ENCODE data around the gene NOP56. TPM values are rescaled to one million over a fixed set of nuclear protein-coding genes. Genes with fewer than 3 reads are reported as not detected.

Gene NOP56
- total RNA-seq, 1 experiment from 2014 or later: 582 TPM

- no peaks in the 10 kb centered on the region for H3K79me2 ChIP-seq (ENCODE audit: insufficient read depth, low read length)
- no peak overlapping the region for H3K9ac ChIP-seq (ENCODE audit: low read length)
- TF ChIP-seq FOSL1 (IDR thresholded peaks at IDR 0.05; ENCODE audit: low read depth): no peak
- no peak for TF ChIP-seq CBX3 (IDR thresholded peaks at IDR 0.05; ENCODE audit: low read depth)
- TF ChIP-seq ZFX (IDR thresholded peaks at IDR 0.05): no peak
- no peak for TF ChIP-seq ELF1 (IDR thresholded peaks at IDR 0.05; ENCODE audit: borderline replicate concordance, low read depth)
- TF ChIP-seq, protein P1, sequence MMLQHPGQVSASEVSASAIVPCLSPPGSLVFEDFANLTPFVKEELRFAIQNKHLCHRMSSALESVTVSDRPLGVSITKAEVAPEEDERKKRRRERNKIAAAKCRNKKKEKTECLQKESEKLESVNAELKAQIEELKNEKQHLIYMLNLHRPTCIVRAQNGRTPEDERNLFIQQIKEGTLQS (IDR thresholded peaks at IDR 0.05): no peak
- no peak for TF ChIP-seq SRF (IDR thresholded peaks at IDR 0.05; ENCODE audit: low read depth)
- no peak for TF ChIP-seq YY1 (IDR thresholded peaks at IDR 0.05; ENCODE audit: extremely low read depth, insufficient replicate concordance, low read depth, low read length)
- no peak overlapping the region for H3K27ac ChIP-seq (ENCODE audit: low read depth, low read length)
- no peaks in the 10 kb centered on the region for H3K27me3 ChIP-seq (ENCODE audit: insufficient read depth, low read length)
- H4K20me1 ChIP-seq (ENCODE audit: insufficient read depth): no peaks in the 10 kb centered on the region
- DNase-seq (ENCODE audit: low read depth, low spot score): no peak
- no peak overlapping the region for H3K4me3 ChIP-seq (replicated peaks in 1 of 2; ENCODE audit: low read depth in 1 of 2, low read length in 2 of 2)
- H3K9me2 ChIP-seq (ENCODE audit: insufficient read depth): no peaks in the 10 kb centered on the region
- intact Hi-C loops (cut with micrococcal nuclease): no loop called here
- ChIA-PET CTCF (interaction anchor here (2.0 kb wide), 1 partner anchor 10 kb away, joined by 5 read pairs; no protein-coding TSS in a partner anchor), RAD21 (ENCODE audit: low non-redundant PET in 1 of 2, low total read pairs in 2 of 2, uncharacterized antibody in 2 of 2, unreplicated experiment in 2 of 2) (no interaction called here), POLR2A (no interaction called here)
- ATAC-seq: no peak
- no peak overlapping the region for H2AFZ ChIP-seq (ENCODE audit: low read depth, low read length, poor library complexity, severe bottlenecking)
- no peaks in the 10 kb centered on the region for H3K9me3 ChIP-seq (ENCODE audit: control insufficient read depth in 1 of 2, insufficient read depth in 1 of 2, low read depth in 1 of 2, low read length in 2 of 2)
- H3K4me1 ChIP-seq (ENCODE audit: control insufficient read depth in 1 of 2, insufficient read depth in 2 of 2, low read length in 2 of 2): no peaks in the 10 kb centered on the region
- no peaks in the 10 kb centered on the region for H3K36me3 ChIP-seq (ENCODE audit: control insufficient read depth in 1 of 2, insufficient read depth in 2 of 2, low read length in 2 of 2)
- no peak overlapping the region for H3K4me2 ChIP-seq (ENCODE audit: low read length)
- no TSS peak for BruUV-seq (replicated peaks)
Observed at GRCh38 chr20:2640899-2641298, 11.5 kb upstream of the NOP56 start.

DNA sequence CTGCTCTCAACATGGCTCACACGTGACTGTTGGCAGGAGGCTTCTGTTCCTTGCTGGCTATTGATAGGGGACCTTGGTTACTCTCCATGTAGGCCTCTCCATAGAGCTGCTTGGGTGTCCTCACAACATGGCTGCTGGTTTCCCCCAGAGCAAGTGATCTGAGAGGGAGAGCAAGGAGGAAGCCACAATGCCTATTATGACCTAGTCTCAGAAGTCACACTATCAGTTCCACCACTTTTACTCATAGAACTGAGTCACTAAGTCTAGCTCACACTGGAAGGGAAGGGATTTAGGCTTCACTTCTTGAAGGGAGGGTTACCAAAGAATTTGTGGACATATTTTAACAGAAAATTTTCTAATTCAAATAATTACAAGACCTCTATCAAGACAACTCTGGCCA lies 8.7 kb upstream of the NOP56 start:
- Histone ChIP-seq H2AFZ (ENCODE audit: low read depth, low read length, poor library complexity, severe bottlenecking) (no peak overlapping the region), H3K4me2 (ENCODE audit: low read length) (no peak overlapping the region), H4K20me1 (ENCODE audit: insufficient read depth) (no peaks in the 10 kb centered on the region), H3K9ac (ENCODE audit: low read length) (no peak overlapping the region), H3K9me2 (ENCODE audit: insufficient read depth) (no peaks in the 10 kb centered on the region), H3K27me3 (ENCODE audit: insufficient read depth, low read length) (no peaks in the 10 kb centered on the region), H3K79me2 (ENCODE audit: insufficient read depth, low read length) (no peaks in the 10 kb centered on the region), H3K4me3 (replicated peaks in 1 of 2; ENCODE audit: low read depth in 1 of 2, low read length in 2 of 2) (no peak overlapping the region), H3K9me3 (ENCODE audit: control insufficient read depth in 1 of 2, insufficient read depth in 1 of 2, low read depth in 1 of 2, low read length in 2 of 2) (no peaks in the 10 kb centered on the region), H3K4me1 (ENCODE audit: control insufficient read depth in 1 of 2, insufficient read depth in 2 of 2, low read length in 2 of 2) (no peaks in the 10 kb centered on the region; a peak in 1 of 4 replicates), H3K36me3 (ENCODE audit: control insufficient read depth in 1 of 2, insufficient read depth in 2 of 2, low read length in 2 of 2) (no peaks in the 10 kb centered on the region), H3K27ac (ENCODE audit: low read depth, low read length) (no peak overlapping the region)
- CTCF ChIA-PET: no interaction called here
- no peak for DNase-seq (ENCODE audit: low read depth, low spot score)
- TF ChIP-seq, protein P1 (IDR thresholded peaks at IDR 0.05): no peak
- TF ChIP-seq CBX3 (IDR thresholded peaks at IDR 0.05; ENCODE audit: low read depth): no peak
- no peak for TF ChIP-seq TCF7L2 (IDR thresholded peaks at IDR 0.05; ENCODE audit: borderline replicate concordance, extremely low read depth, insufficient read depth, insufficient read length)
- ATAC-seq: no peak
- intact Hi-C loops (cut with micrococcal nuclease): no loop called here
- RAD21 ChIA-PET (ENCODE audit: low non-redundant PET in 1 of 2, low total read pairs in 2 of 2, uncharacterized antibody in 2 of 2, unreplicated experiment in 2 of 2): no interaction called here
- POLR2A ChIA-PET: interaction anchor here (1.2 kb wide), 1 partner anchor 9 kb away, joined by 5 read pairs; the partner anchor contains the start of gene NOP56
- no TSS peak for BruUV-seq (replicated peaks)
